Raji (cell line): ENCODE measurements around the gene CRYZL1.

Experiments
- POLR2A ChIP-seq: IDR thresholded peaks from 2 replicates; pipeline ENCODE4 v1.6.1; 2011; ENCODE audit warnings: low read depth, low read length, control low read depth; ENCODE audit not compliant: insufficient read depth

The CRYZL1 gene

GRCh38 chr21:33588485-33589335 lies 52.8 kb downstream of the CRYZL1 start, which contains the start of gene DONSON:
Gene DONSON (minus strand): TSS chr21:33588684. CDS start chr21:33588641, 43 bp downstream.
- peak; percentile 73 for TF ChIP-seq POLR2A

GRCh38 chr21:33587792-33588484 lies 53.6 kb downstream of the CRYZL1 start:
- no peak for TF ChIP-seq POLR2A

- no peak for TF ChIP-seq POLR2A
Measured at GRCh38 chr21:33586927-33587326, 54.6 kb downstream of the CRYZL1 start.

- no peak for TF ChIP-seq POLR2A
Measured at GRCh38 chr21:33584455-33584854, 57.1 kb downstream of the CRYZL1 start.

GRCh38 chr21:33578959-33579542 lies 62.5 kb downstream of the CRYZL1 start:
- no peak for TF ChIP-seq POLR2A

GRCh38 chr21:33578214-33578613 lies 63.3 kb downstream of the CRYZL1 start:
- no peak for TF ChIP-seq POLR2A

- no peak for TF ChIP-seq POLR2A
Measured at GRCh38 chr21:33572350-33572749, 69.2 kb downstream of the CRYZL1 start.

GRCh38 chr21:33569991-33570390 lies 71.5 kb downstream of the CRYZL1 start:
- no peak for TF ChIP-seq POLR2A

- no peak for TF ChIP-seq POLR2A
Measured at GRCh38 chr21:33568448-33568847, 73.1 kb downstream of the CRYZL1 start.

GRCh38 chr21:33567914-33568313 lies 73.6 kb downstream of the CRYZL1 start:
- no peak for TF ChIP-seq POLR2A

- no peak for TF ChIP-seq POLR2A
Measured at GRCh38 chr21:33566514-33566913, 75.0 kb downstream of the CRYZL1 start.

- no peak for TF ChIP-seq POLR2A
Measured at GRCh38 chr21:33562389-33562788, 79.2 kb downstream of the CRYZL1 start.

GRCh38 chr21:33561373-33561772 lies 80.2 kb downstream of the CRYZL1 start:
- no peak for TF ChIP-seq POLR2A

GRCh38 chr21:33560965-33561364 lies 80.6 kb downstream of the CRYZL1 start:
- TF ChIP-seq POLR2A = no peak

- no peak for TF ChIP-seq POLR2A
Measured at GRCh38 chr21:33559813-33560212, 81.7 kb downstream of the CRYZL1 start.
